T47D (cell line): Measurements from ENCODE around the gene AKT3.

Source experiments
- DNase-seq, 2 experiments: peaks; one replicate each; pipeline versions ENCODE4 v3.0.0 to v3.0.0-alpha.2; 2011 to 2012; ENCODE audit warnings: low read depth in 1 of 2, low spot score in 1 of 2
- JUND ChIP-seq: IDR thresholded peaks from 2 replicates; pipeline ENCODE4 v1.6.1; 2012; ENCODE audit warnings: low read depth
- in situ Hi-C: cut with HindIII; loops from 2 replicates; pipeline ENCODE4 v1.10.0; 2016; ENCODE audit warnings: low sequenced_read_pairs, low pct_unique_long_range_greater_than_20kb

The AKT3 gene

DNA sequence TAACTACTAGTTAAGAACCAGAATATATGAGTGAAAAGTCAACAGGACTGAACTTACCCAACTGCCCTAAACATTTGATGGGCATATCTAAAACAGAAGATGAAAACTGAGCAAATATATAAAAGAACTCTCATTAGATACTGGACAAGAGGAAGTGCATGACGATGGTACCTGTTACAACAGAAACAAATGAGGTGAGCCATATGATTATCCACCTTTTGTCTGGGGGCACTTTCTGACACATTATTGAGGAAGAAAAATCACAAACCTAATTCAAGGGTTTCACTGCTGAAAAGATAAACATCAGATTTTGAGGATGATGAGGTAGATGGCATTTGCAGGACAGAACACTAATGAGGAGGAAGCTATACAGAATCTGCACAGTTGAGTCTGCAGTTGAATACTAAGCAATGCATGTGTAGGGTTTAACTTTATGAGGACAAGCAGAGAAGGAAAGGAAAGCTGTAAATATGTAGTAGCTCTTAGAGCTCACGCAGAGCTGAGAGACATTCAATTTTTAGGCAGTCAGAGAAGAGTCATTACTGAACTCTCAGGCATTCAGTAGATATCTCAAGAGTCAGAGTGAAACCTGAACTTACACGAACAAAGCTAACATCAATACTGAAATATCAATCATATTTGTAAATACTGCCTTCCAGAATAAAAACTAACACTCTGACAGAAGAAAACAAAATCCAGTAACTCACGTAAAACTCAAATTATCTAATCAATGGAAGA lies 262.1 kb downstream of the AKT3 start:
- no peak for DNase-seq
- in situ Hi-C loops = no loop called here
- no peak for TF ChIP-seq JUND

DNA sequence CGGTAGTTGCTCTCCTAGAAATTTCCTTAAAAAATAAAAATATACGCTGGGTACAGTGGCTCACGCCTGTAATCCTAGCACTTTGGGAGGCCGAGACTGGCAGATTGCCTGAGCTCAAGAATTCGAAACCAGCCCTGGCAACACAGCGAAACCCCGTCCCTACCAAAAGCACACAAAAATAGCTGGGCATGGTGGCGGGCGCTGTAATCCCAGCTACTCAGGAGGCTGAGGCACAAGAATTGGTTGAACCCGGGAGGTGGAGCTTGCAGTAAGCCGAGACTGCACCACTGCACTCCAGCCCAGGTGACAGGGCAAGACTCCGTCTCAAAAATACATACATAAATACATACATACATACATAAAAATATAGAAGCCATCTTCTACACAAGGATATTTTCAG lies 262.8 kb downstream of the AKT3 start:
- TF ChIP-seq JUND = no peak
- in situ Hi-C loops = no loop called here
- peak in 1 of 2 experiments; percentile 29 for DNase-seq

GRCh38 chr1:243585982-243586381 lies 264.1 kb downstream of the AKT3 start:
- no peak for TF ChIP-seq JUND
- DNase-seq = no peak
- in situ Hi-C loops = no loop called here

GRCh38 chr1:243582326-243582725 lies 267.7 kb downstream of the AKT3 start:
- TF ChIP-seq JUND = no peak
- in situ Hi-C loops = no loop called here
- DNase-seq = no peak

GRCh38 chr1:243580984-243581383 lies 269.1 kb downstream of the AKT3 start:
- in situ Hi-C loops = no loop called here
- no peak for DNase-seq
- TF ChIP-seq JUND = no peak

DNA sequence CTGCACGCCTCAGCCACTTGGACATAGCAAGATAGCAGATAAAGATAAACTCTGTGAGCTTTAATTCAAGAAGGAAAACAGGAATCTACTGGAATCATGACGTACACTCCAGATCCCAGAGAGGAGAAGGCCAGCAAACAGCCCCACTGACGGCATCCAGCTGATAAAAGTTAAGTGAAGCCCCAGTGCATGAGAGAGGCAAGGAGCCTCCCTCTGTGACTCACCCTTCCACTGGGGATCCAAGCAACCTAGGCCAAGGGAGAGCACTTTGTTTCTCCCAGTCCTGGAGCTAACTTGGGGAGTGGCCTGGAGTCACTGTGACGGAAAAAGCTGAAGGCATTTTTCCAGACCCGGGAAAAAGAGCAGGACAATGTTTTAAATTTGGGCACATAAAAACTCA lies 270.0 kb downstream of the AKT3 start:
- no peak for DNase-seq
- in situ Hi-C loops = no loop called here

DNA sequence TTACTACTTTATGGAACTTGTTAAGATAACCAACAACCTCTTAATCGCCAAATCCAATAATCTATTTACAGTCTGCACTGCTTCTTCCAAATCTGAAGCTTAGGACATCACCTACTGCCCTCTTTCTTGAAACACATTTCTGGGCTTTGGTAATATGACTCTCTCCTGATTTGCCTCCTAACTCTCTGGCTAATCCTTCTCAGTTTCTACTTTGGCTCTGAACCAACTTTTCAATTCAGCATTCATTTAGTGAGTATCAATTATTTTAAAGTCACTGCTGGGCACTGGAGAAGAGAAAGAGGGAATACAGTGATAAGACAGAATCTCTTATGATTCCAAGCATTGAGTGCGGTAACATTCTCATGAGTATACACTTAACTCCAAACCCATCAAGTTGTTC lies 275.0 kb downstream of the AKT3 start:
- TF ChIP-seq JUND = no peak
- no peak for DNase-seq
- in situ Hi-C loops = no loop called here

More for the DNA sequence above, 270.0 kb downstream of the AKT3 start:
- TF ChIP-seq JUND = no peak

DNA sequence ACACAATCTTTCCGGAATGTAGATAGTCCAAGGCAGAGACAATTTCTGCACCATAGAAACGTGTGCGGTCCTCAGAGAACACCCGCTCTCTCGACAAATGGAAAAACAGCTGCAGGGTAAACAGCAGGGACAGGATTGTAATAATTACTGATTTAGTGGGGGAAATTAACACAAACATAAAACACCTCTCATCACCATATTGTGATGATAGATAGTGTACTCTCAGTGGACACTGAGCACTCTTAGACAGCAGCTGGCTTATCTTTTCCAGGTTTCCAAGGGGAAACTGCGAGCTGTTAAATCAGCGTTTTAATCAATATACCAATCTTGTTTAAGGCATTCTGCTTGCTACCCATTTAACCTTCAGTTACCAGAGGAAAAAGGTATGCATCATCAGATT lies 277.1 kb downstream of the AKT3 start:
- in situ Hi-C loops = no loop called here
- no peak for TF ChIP-seq JUND
- no peak for DNase-seq

GRCh38 chr1:243568793-243569192 lies 281.2 kb downstream of the AKT3 start:
- no peak for DNase-seq
- TF ChIP-seq JUND = no peak
- in situ Hi-C loops = no loop called here

- no peak for DNase-seq
- no peak for TF ChIP-seq JUND
- in situ Hi-C loops = no loop called here
Measured at GRCh38 chr1:243564814-243565213, 285.2 kb downstream of the AKT3 start.

DNA sequence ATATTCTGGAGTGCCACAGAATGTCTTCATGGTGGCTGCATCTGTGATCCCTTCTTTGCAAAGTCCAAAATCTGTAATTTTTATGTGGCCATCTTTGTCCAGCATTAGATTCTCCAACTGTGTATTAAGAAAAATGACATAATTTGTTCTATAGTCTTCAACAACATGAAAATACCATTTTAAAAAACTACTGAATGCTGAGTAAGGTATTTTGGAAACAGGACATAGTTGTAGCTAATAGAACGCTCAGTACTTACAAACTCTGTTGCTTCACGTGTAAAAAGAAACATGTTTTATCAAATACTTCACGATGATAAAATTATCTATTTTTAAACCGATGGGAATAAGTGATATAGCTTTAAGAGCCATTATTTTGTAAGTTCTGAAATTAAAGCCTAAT lies 286.3 kb downstream of the AKT3 start:
- DNase-seq = no peak
- in situ Hi-C loops = no loop called here
- TF ChIP-seq JUND = no peak

DNA sequence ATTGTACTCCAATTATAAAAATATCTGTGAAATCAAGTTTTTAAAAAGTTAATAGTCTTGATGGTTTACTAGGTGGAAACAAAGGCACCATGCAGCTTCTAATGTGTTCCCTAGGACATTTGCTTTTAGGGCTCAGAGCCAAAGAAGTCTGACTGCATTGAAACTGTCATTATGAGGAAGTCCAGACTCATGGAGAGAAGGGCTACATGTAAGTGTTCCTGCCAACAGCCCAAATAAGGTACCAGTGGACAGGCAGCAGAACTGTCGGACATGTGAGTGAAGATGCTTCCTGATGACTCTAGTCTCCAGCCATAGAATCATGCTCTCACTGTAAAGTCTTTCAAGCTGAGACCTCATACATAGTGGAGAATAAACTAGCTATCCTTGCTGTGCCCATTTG lies 287.6 kb downstream of the AKT3 start:
- no peak for DNase-seq

DNA sequence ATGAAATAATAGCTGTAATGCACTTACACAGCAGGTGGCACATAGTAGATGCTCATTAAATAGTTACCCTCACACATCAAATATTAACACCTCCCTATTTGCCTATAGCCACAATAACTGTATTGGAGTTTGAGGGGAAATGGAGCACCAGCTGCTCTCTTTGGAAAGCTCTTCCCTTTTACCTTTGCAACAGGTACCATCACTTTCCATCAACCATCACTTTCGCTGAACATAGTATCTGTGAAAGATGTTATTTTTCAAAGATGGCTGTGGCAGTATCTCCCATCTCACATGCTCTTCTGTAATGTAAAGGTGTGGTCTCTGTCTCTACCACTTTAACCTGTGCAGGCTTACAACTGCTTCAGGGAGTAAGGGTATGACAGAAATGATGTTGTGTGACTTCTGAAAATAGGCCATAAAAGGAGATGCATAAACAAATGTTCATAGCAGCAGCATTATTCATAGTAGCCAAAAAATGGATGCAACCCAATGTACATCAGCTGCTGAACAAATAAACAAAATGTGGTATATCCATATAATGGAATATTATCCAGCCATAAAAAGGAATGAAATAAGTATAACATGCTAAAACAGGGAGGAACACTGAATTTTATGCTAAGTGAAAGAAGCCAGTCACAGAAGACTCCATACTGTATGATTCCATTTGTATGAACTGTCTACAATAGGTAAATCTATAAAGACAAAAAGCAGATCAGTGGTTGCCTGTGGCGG lies 288.3 kb downstream of the AKT3 start:
- TF ChIP-seq JUND = no peak
- in situ Hi-C loops = no loop called here
- DNase-seq = no peak

More for the DNA sequence above, 287.6 kb downstream of the AKT3 start:
- TF ChIP-seq JUND = no peak
- in situ Hi-C loops = no loop called here

GRCh38 chr1:243559575-243560162 lies 290.4 kb downstream of the AKT3 start:
- TF ChIP-seq JUND = no peak
- in situ Hi-C loops = no loop called here
- peak in 1 of 2 experiments; percentile 9 for DNase-seq
